GM12892 (cell line): ENCODE data around the gene HOXC10.

Experiments
- DNase-seq: peaks from one replicate; pipeline ENCODE4 v3.0.0; 2011; ENCODE audit not compliant: insufficient read length
- FAIRE-seq: peaks from 2 replicates; lab custom pipeline; 2011; peaks lifted over from hg19 to GRCh38; lab: Jason Lieb, UNC
- POLR2A ChIP-seq: IDR thresholded peaks from 2 replicates; pipeline ENCODE4 v1.6.1; 2011; ENCODE audit warnings: low read depth, low read length, control low read depth
- POLR2AphosphoS5 ChIP-seq: IDR thresholded peaks from 2 replicates; pipeline ENCODE4 v1.6.1; 2011; ENCODE audit warnings: low read depth, low read length, control low read depth
- TAF1 ChIP-seq: IDR thresholded peaks from 2 replicates; pipeline ENCODE4 v1.6.1; 2011; ENCODE audit warnings: low read depth, mild to moderate bottlenecking, control low read depth, low read length, borderline replicate concordance

Gene HOXC10

DNA sequence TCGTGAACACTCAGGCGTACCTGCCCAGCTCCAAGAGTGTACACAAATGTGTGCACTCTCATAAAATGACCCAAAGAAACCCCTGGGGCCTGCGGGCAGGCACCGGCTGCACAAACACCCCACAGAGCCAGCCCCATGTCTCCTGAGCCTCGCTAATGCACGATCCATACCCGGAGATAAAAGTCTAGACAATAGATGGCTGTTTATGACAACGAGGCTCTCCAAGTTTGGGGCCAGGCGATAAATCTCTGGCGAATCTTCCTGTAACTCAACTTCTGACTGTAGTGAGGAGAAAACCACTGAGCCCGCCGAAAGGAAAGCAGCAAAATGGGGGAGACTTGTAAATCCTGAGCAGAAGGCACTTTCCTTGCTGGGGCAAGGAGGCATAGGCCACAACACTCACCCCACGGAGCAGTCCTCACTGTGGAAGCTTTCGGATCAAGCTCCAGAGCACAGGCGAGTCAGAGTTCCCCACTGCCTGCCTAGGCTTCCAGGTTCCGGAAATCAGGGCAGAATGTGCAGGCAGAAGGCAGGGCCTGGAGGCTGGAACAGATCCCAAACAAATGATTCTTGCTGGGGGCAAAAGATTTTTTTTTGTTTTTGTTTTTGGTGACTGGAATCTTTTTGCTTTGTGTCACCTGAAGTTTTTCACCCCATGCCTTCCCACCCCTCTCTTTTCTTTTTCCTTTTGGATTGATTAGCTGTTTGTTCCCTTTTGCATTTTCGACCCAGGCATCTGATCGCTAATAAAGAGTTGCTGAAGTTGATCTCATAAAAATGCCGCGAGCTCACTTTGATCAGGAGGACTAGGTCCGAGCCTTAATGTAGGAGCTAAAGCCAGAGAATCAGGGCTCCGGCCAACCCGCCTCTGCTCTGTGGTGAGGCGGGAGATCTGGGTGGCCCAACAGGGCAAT lies 16.5 kb upstream of the HOXC10 start:
- DNase-seq = no peak
- FAIRE-seq = no peak
- TF ChIP-seq TAF1 (no peak), POLR2A (no peak), POLR2AphosphoS5 (no peak)

DNA sequence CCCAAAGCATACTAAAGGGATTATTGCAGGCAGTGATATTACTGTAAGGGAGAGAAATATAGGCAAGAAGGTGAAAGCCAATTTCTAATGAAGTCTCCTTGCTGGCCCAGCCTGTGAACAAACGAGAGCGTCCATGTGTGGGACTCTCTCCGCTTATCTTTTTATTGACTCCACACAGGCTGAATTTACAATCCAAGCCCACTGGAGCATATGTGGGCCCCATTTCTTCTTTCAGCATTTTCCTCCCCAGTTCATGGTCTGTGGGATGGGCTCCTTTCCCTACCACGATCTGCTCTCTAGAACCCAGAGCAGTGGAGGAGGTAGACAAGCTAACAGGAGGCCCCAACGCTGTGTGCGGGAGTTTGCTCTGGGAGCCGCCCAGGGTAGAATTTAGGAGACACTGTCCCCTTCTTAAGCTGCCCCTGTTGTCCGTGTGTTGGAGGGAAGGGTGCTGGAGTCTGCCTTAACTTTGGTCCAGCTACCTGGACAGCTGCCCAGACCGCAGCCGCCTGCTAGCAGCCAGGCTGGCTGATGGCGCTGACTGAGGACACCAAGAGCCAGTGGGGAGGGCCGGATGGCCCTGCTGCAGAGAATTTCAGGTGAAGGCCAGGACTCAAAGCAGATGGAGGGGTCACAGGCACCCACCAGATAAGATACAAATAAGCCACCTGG lies 15.2 kb upstream of the HOXC10 start:
- TF ChIP-seq POLR2A (no peak), POLR2AphosphoS5 (no peak), TAF1 (no peak)
- DNase-seq = no peak
- FAIRE-seq = no peak

DNA sequence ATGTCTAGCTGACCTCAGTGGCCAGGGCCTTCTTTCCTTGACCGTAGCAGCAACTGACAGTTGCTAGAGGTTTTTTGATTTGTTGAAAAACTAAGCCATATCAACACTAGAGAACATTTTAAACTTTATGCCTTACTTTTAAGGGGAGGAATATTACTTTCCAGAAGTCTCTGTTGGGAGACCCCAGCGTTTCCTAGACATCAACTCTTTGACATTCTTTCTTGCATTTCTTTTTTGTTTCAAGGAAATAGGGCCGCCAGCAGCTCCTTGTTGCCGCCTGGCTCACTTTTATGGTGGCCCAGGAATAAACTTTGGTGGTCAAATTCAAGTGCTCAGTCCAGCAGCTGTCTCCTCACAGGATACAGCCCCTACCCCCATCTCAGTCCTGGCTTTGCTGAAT lies 14.5 kb upstream of the HOXC10 start:
- DNase-seq (no peak), FAIRE-seq (no peak)
- TF ChIP-seq POLR2A = no peak
- TF ChIP-seq TAF1 = no peak
- TF ChIP-seq POLR2AphosphoS5 = no peak

DNA sequence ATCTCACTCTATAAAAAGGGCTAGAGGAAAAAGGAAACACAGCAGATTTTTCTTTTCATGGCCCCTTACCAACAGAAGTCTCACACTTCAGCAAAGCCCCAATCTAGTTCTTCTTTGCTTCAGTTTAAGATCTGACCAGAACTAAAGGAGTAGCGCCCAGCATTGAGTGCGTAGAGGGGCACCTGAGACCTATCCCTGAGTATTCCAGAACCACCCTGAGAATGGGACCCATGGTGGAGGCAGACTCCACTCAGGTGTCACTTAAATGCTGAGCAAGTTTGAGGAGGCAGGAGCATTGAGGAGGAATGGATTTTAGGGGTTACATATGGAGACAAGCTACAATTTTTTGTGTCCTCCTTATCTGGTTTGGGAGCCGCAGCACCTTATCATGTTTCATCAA lies 13.8 kb upstream of the HOXC10 start:
- TF ChIP-seq POLR2A (no peak), POLR2AphosphoS5 (no peak), TAF1 (no peak)
- DNase-seq = no peak
- no peak for FAIRE-seq

DNA sequence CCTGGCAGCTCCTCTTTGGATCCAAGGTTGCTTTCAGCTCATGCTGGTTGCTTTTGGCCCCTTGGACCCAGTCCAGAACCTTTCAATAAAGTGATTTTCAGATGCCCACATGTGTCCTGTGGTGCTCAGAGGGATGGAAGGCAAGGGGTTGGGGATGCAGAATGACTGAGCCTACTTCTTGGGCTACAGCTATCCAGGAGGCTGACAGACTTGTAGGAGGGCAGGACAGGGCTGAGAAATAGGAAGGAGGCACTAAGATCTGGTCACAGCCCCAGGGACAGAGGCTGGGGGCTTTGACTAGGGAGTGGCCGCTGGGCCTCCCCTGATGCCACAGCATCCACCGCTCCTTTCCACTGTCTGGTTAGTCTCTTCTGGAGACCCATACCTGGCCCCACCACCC lies 13.3 kb upstream of the HOXC10 start:
- FAIRE-seq (no peak), DNase-seq (no peak)
- TF ChIP-seq POLR2A (no peak), POLR2AphosphoS5 (no peak), TAF1 (no peak)

DNA sequence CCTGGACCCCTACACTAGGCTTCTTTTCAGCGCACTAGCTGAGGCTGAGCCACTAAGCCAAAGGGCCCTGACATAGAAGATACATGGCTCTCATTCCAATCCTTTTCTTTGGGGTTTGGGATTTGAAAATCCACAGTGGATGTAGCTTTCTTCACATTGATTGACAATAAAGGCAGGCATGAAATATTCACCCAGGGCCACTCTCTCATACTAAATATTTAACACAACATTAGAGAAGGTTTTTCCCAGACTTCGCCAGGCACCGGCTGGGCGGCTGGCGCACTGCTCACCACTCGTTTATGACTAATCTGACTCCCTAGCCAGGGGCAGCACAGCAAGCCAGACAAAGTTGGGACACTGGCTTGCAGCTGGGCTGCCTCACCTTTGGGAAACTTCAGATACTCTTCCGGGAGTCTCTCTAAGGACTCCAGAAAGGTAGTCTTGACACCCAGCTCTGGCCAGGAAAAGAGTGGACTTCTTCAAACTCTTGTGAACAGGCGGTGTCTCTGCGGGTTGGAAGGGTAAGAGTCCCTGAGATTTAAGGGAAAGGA lies 12.7 kb upstream of the HOXC10 start:
- TF ChIP-seq TAF1 (no peak), POLR2AphosphoS5 (no peak), POLR2A (no peak)
- FAIRE-seq (no peak), DNase-seq (no peak)

DNA sequence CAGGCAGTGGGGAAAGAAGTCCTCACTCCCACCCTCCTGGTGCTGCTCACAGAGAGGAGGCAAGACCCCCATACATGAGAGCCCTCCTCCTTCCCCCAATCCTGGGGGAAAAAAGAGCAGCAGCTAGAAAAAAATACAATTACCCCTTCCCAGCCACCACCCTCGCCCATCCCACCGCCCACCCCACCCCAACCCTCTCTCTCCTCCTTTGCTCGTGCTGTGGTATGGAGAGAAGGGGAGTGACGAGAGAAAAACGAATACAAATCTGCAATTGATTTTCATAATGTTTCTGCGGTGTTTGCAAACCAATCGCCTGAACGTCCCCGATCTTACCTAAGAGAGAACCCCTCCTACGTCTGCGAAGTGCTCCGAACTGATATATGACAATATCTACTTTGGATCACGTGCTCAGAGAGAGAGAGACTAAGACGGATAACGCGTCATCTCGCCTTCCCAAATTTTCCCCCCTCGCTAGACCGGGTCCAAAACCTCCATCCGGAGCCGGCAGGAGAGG lies 12.2 kb upstream of the HOXC10 start, which contains the start of gene HOXC11:
Gene HOXC11 (plus strand): TSS at position 405 of the 514 bp plus-strand sequence. CDS start 116 bp downstream, outside the sequence.
- no peak for FAIRE-seq

DNA sequence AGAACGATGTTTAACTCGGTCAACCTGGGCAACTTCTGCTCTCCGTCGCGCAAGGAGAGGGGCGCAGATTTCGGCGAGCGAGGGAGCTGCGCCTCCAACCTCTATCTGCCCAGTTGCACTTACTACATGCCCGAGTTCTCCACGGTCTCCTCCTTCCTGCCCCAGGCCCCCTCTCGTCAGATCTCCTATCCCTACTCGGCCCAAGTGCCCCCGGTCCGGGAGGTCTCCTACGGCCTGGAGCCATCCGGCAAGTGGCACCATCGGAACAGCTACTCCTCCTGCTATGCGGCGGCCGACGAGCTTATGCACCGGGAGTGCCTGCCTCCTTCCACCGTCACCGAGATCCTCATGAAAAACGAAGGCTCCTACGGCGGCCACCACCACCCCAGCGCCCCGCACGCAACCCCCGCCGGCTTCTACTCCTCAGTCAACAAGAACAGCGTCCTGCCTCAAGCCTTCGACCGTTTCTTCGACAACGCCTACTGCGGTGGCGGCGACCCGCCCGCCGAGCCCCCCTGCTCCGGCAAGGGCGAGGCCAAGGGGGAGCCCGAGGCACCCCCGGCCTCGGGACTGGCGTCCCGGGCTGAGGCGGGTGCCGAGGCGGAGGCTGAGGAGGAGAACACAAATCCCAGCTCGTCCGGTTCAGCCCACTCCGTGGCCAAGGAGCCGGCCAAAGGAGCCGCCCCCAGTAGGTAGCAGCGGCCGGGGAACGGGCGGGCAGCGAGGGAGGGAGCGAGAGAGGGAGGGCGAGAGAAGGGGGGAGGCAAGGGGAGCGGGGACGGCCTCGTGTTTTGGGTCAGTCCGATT lies 11.5 kb upstream of the HOXC10 start:
- TF ChIP-seq POLR2A (no peak), TAF1 (no peak), POLR2AphosphoS5 (no peak)
- FAIRE-seq (no peak), DNase-seq (no peak)

More for the DNA sequence above, 12.2 kb upstream of the HOXC10 start, which contains the start of gene HOXC11:
- DNase-seq = no peak
- TF ChIP-seq POLR2AphosphoS5 (no peak), TAF1 (no peak), POLR2A (no peak)

DNA sequence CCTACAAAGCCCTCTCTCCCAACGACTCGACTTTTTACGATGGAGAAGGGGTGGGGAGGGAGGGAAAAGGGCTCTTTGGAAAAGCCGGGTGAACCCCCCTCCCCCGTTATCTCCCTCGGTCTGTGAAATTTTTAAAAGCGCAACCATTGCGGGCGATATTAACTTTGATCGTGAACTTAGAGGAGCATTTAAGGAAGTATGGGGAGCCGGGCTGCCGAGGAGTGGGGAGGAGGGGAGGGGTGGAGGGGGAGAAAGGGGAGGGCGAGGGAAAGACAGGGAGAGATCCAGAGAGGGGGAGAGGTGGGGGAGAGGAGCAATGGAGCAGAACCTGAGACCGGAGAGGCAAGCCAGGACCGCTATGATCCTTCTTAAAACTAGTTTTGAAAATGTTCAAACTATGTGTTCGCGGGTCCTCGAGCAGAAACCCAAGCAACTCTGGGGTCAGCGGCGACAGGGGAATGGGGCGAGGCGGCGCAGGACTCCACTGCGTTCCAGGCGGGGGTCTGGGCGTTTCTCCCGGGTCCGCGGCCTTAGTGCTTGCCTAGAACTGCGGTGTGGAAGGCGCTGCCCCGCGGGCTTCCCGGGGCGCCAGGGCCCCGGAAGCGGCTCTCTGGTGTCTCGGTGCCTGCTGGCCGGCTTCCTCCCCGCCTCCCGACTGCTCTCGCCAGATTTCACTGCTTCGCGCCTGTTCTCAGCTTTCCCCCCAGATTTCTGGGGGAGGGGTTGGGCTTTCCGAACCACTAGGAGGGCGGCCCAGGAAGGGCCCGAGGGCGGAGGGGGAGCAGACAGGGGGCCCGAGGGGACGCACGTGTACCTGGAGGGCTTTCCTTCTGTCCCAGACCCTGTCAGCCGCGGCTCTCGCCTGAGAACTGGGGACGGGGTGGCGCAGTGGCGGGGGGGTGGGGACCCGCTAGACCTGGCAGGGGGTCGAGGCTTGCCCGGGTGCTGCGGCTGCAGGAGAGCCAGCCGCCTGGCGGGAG lies 10.6 kb upstream of the HOXC10 start, which contains the start of gene HOTAIR:
Gene HOTAIR (minus strand): TSS at position 871 of the 980 bp plus-strand sequence.
- DNase-seq (peak; percentile 68), FAIRE-seq (peak; percentile 73)
- TF ChIP-seq POLR2AphosphoS5 (no peak), POLR2A (no peak), TAF1 (no peak)

DNA sequence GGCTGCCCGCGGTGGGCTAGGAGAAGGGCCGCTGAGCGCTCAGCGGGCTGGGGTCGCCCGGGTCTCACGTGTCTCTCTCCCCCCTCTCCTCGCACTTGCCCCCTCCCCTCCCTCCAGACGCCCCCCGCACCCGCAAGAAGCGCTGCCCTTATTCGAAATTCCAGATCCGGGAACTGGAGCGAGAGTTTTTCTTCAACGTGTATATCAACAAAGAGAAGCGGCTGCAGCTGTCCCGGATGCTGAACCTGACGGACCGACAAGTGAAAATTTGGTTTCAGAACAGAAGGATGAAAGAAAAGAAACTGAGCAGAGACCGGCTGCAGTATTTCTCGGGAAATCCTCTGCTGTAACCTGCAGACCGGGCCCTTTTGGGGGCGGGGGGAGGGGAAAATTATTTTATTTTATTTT lies 9.9 kb upstream of the HOXC10 start:
- DNase-seq (no peak), FAIRE-seq (no peak)
- TF ChIP-seq POLR2A (no peak), POLR2AphosphoS5 (no peak), TAF1 (no peak)
